Measurements from ENCODE around the gene RNF175. TPM values are rescaled to one million over a fixed set of nuclear protein-coding genes. Genes with fewer than 3 reads are reported as not detected.

RNF175 gene
- total and polyA plus RNA-seq, 2 donors = 0.14 to 0.19 TPM

DNA sequence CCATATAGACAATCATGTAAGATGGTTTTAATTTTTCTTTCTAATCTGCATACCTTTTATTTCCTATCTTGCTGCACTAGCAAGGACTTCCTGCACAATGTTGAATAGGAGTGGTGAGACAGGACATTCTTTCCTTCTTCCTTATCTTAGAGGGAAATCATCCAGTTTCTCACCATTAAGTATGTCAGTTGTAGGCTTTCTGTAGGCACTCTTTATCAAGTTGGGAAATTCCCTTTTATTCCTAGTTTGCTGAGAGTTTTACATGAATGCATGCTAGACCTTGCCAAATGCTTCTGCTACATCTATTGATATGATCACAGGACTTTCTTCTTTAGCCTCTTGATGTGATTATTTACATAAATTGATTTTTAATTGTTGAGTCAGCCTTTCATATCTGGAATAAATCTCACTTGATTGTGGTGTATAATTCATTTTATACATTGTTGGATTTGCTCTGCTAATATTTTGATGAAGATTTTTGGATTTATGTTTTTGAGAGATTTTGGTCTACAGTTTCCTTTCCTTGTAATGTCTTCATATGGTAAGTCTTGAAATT is 23.8 kb downstream of the RNF175 start:
- no peak for DNase-seq (ENCODE audit: low read depth in 6 of 9, low spot score in 9 of 9)
- no peak overlapping the region for H3K4me3 ChIP-seq (ENCODE audit: low read length in 2 of 2)

DNA sequence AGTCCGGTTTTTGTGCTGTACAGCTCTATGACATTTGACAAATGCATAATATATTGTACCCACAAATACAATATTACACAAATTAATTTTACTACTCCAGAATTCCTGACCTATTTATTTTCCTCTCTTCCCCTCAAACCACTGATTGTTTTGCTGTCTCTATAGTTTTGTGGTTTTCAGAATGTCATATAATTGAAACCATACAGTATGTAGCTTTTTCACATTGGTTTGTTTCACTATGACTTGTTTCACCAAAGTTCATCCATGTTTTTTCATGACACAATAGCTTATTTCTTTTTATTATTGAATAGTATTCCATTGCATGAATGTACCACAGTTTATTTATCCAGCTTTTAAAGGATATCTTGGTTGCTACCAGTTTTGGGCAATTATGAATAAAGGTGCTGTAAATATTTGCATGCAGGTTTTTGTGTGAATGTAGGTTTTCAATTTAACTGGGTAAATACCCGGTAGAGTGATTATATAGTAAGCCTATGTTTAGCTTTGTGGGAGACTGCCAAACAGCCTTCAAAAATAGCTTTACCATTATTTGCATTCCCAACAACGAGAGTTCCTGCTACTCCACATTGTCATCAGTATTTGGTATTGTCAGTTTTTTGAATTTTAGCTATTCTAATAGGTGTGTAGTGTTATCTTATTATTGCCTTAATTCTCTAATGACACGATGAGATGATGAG is 25.9 kb downstream of the RNF175 start:
- H3K4me1 ChIP-seq (ENCODE audit: control insufficient read depth in 2 of 2, insufficient read depth in 2 of 2, low read length in 2 of 2) = peaks cover 0 to under 1% of the 10 kb centered on the region in 2 donors
- 83% methylated on average over 4 of the region's 4 CpGs for WGBS
- no peak overlapping the region for H3K27ac ChIP-seq (ENCODE audit: low read depth in 1 of 2, low read length in 1 of 2)
- no peaks in the 10 kb centered on the region for H3K9me3 ChIP-seq (ENCODE audit: control insufficient read depth in 2 of 2, insufficient read depth in 1 of 2, low read length in 1 of 2)
- no peak for DNase-seq (ENCODE audit: low read depth in 6 of 9, low spot score in 9 of 9)
- no peak overlapping the region for H3K4me3 ChIP-seq (ENCODE audit: low read length in 2 of 2)
- no peaks in the 10 kb centered on the region for H3K36me3 ChIP-seq (ENCODE audit: control insufficient read depth in 2 of 2, insufficient read depth in 2 of 2, low read length in 1 of 2)
- H3K27me3 ChIP-seq (ENCODE audit: control insufficient read depth in 2 of 2, insufficient read depth in 1 of 2, low read length in 1 of 2) = no peaks in the 10 kb centered on the region

More for the DNA sequence above, 23.8 kb downstream of the RNF175 start:
- Histone ChIP-seq H3K4me1 (ENCODE audit: control insufficient read depth in 2 of 2, insufficient read depth in 2 of 2, low read length in 2 of 2) (no peaks in the 10 kb centered on the region), H3K27me3 (ENCODE audit: control insufficient read depth in 2 of 2, insufficient read depth in 1 of 2, low read length in 1 of 2) (no peaks in the 10 kb centered on the region), H3K9me3 (ENCODE audit: control insufficient read depth in 2 of 2, insufficient read depth in 1 of 2, low read length in 1 of 2) (no peaks in the 10 kb centered on the region), H3K27ac (ENCODE audit: low read depth in 1 of 2, low read length in 1 of 2) (no peak overlapping the region), H3K36me3 (ENCODE audit: control insufficient read depth in 2 of 2, insufficient read depth in 2 of 2, low read length in 1 of 2) (no peaks in the 10 kb centered on the region)

DNA sequence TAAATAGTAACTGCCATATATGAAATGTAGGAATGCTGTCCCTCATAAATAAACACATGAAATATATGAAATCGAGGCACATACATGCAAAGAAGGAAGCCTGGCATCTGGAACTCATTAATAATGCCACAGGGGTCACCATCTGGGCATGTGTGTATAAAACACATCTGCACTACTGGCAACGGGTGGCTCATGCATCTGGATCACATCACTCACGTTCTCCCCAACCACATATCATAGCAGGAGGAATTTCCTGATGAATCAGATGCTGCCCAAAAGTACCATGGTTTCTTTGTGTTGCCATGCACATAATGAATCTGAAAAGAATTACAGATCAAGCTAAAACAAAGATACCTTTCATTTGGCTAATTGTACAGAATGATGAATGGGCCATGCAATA is 28.6 kb downstream of the RNF175 start:
- 59% methylated on average over 3 of the region's 3 CpGs for WGBS
- Histone ChIP-seq H3K27ac (ENCODE audit: low read depth in 1 of 2, low read length in 1 of 2) (no peak overlapping the region), H3K4me1 (ENCODE audit: control insufficient read depth in 2 of 2, insufficient read depth in 2 of 2, low read length in 2 of 2) (peaks cover 0 to 7% of the 10 kb centered on the region in 2 donors), H3K36me3 (ENCODE audit: control insufficient read depth in 2 of 2, insufficient read depth in 2 of 2, low read length in 1 of 2) (no peaks in the 10 kb centered on the region), H3K4me3 (ENCODE audit: low read length in 2 of 2) (no peak overlapping the region), H3K9me3 (ENCODE audit: control insufficient read depth in 2 of 2, insufficient read depth in 1 of 2, low read length in 1 of 2) (no peaks in the 10 kb centered on the region), H3K27me3 (ENCODE audit: control insufficient read depth in 2 of 2, insufficient read depth in 1 of 2, low read length in 1 of 2) (no peaks in the 10 kb centered on the region)
- no peak for DNase-seq (ENCODE audit: low read depth in 6 of 9, low spot score in 9 of 9)

DNA sequence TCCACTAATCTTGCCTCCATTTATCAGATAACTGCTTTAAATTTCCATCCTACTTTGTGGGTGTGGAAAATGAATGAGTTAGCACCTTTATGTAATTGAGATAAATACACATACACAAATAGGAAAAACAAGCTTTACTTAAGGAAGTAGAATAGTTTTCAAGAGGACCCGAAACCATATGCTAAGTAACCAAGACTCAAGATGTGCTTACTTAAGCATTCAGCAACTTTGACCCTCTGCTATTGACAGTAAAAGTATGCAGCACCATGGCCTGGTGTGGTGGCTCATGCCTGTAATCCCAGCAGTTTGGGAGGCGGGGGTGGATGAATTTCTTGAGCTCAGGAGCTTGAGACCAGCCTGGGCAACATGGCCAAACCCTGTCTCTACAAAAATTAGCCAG is 29.9 kb downstream of the RNF175 start:
- H3K27me3 ChIP-seq (ENCODE audit: control insufficient read depth in 2 of 2, insufficient read depth in 1 of 2, low read length in 1 of 2) = no peaks in the 10 kb centered on the region
- no peaks in the 10 kb centered on the region for H3K9me3 ChIP-seq (ENCODE audit: control insufficient read depth in 2 of 2, insufficient read depth in 1 of 2, low read length in 1 of 2)
- peaks cover 0 to 9% of the 10 kb centered on the region in 2 donors for H3K4me1 ChIP-seq (ENCODE audit: control insufficient read depth in 2 of 2, insufficient read depth in 2 of 2, low read length in 2 of 2)
- H3K4me3 ChIP-seq (ENCODE audit: low read length in 2 of 2) = no peak overlapping the region
- 98% methylated on average over 2 of the region's 2 CpGs for WGBS
- no peaks in the 10 kb centered on the region for H3K36me3 ChIP-seq (ENCODE audit: control insufficient read depth in 2 of 2, insufficient read depth in 2 of 2, low read length in 1 of 2)
- H3K27ac ChIP-seq (ENCODE audit: low read depth in 1 of 2, low read length in 1 of 2) = no peak overlapping the region
- DNase-seq (ENCODE audit: low read depth in 6 of 9, low spot score in 9 of 9) = no peak

DNA sequence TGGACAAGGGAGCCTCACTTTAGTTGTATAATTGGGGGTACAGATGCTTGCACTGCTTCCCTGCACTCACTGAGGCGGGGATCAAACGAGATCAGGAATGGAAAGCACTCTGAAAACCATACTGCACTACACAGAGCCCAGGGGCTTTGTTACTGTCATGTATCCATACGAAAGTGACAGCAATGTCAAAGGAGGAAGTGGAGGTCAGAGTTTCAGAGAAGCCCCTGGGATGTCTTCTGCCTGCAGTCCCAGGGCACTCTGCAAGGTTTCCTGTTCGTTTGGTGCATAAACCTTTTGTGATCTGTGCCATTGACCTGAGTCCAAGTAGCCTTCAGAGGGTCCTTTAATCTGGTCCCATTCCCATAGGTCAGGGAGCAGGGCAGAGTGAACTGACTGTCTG is 31.2 kb downstream of the RNF175 start:
- Histone ChIP-seq H3K27ac (ENCODE audit: low read depth in 1 of 2, low read length in 1 of 2) (no peak overlapping the region), H3K4me3 (ENCODE audit: low read length in 2 of 2) (no peak overlapping the region), H3K4me1 (ENCODE audit: control insufficient read depth in 2 of 2, insufficient read depth in 2 of 2, low read length in 2 of 2) (peaks cover 0 to 9% of the 10 kb centered on the region in 2 donors), H3K9me3 (ENCODE audit: control insufficient read depth in 2 of 2, insufficient read depth in 1 of 2, low read length in 1 of 2) (no peaks in the 10 kb centered on the region), H3K27me3 (ENCODE audit: control insufficient read depth in 2 of 2, insufficient read depth in 1 of 2, low read length in 1 of 2) (no peaks in the 10 kb centered on the region), H3K36me3 (ENCODE audit: control insufficient read depth in 2 of 2, insufficient read depth in 2 of 2, low read length in 1 of 2) (no peaks in the 10 kb centered on the region)
- no peak for DNase-seq (ENCODE audit: low read depth in 6 of 9, low spot score in 9 of 9)
- 83% methylated on average over 4 of the region's 4 CpGs for WGBS

DNA sequence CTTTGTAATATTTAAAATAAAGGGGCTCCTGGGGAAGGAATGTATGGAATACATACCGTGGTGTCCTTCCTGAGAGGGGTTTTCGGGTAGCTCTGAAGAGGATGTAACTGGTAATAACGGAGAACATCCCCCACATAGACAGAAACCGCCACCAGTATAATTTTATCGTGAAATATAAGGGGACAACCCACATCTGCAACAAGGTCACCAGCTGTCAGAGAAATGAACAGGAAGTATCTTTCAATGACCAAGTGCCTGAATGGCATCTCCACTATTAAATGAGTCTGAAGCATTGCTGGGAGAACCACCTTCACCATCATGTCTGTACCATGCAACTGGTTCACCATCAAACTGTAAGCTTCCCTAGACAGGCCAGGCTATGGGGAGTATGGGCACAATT is 31.7 kb downstream of the RNF175 start:
- WGBS = 97% methylated on average over 5 of the region's 5 CpGs
- peaks cover 0 to 9% of the 10 kb centered on the region in 2 donors for H3K4me1 ChIP-seq (ENCODE audit: control insufficient read depth in 2 of 2, insufficient read depth in 2 of 2, low read length in 2 of 2)
- H3K9me3 ChIP-seq (ENCODE audit: control insufficient read depth in 2 of 2, insufficient read depth in 1 of 2, low read length in 1 of 2) = no peaks in the 10 kb centered on the region
- no peak for DNase-seq (ENCODE audit: low read depth in 6 of 9, low spot score in 9 of 9)
- H3K36me3 ChIP-seq (ENCODE audit: control insufficient read depth in 2 of 2, insufficient read depth in 2 of 2, low read length in 1 of 2) = no peaks in the 10 kb centered on the region
- H3K27me3 ChIP-seq (ENCODE audit: control insufficient read depth in 2 of 2, insufficient read depth in 1 of 2, low read length in 1 of 2) = no peaks in the 10 kb centered on the region
- H3K27ac ChIP-seq (ENCODE audit: low read depth in 1 of 2, low read length in 1 of 2) = no peak overlapping the region
- H3K4me3 ChIP-seq (ENCODE audit: low read length in 2 of 2) = no peak overlapping the region

DNA sequence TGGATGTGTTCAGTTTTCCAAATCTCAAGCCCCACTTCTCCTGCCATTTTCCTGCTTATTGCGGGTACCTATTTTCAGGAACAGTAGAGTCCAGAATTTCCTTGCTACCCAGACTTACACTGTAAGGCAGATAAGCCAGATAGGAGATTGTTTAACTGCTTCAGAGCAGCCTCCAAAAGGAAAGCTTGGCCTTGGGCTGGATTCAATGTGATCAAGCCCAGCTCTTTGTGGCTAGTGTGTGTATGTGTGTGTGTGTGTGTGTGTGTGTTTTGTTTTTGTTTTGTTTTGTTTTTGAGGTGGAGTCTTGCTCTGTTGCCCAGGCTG is 34.0 kb downstream of the RNF175 start:
- no peak overlapping the region for H3K27ac ChIP-seq (ENCODE audit: low read depth in 1 of 2, low read length in 1 of 2)
- no peak for DNase-seq (ENCODE audit: low read depth in 6 of 9, low spot score in 9 of 9)
- H3K27me3 ChIP-seq (ENCODE audit: control insufficient read depth in 2 of 2, insufficient read depth in 1 of 2, low read length in 1 of 2) = no peaks in the 10 kb centered on the region
- H3K4me1 ChIP-seq (ENCODE audit: control insufficient read depth in 2 of 2, insufficient read depth in 2 of 2, low read length in 2 of 2) = peaks cover 0 to 9% of the 10 kb centered on the region in 2 donors
- WGBS = 97% methylated on average over 1 of the region's 1 CpG
- H3K36me3 ChIP-seq (ENCODE audit: control insufficient read depth in 2 of 2, insufficient read depth in 2 of 2, low read length in 1 of 2) = no peaks in the 10 kb centered on the region
- no peak overlapping the region for H3K4me3 ChIP-seq (ENCODE audit: low read length in 2 of 2)
- no peaks in the 10 kb centered on the region for H3K9me3 ChIP-seq (ENCODE audit: control insufficient read depth in 2 of 2, insufficient read depth in 1 of 2, low read length in 1 of 2)

DNA sequence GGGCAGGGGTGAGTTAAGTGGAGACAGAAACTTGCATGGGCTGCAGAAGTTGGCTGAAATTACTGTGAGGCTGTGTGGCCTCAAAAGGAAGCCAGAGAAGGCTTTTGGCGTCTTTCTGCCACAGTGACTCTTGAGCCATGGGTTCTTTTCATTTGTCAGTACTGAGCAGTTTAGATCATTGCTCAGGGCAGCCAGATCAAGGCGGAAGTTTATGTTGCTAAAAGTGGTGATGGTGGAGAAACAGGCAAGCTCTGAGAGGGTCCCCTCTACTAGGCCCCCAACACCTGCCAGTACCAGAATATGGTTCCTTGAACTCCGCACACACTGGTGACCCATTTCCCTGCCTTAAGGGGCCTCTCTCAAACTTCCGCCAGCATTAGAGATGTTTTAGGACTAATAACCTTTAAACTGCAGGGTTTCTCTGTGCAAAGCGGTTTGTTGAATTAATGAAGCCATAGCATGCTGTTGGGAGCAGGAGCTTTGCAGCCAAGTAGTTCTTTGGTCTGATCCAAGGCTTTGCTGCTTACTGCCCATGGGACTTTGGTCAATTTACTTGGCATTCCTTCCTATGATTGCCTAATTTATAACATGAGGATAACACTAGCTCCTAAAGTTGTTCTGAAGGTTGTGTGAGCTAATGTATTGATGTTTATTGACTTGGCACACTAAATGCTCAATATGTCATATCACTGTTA is 34.5 kb downstream of the RNF175 start:
- H3K36me3 ChIP-seq (ENCODE audit: control insufficient read depth in 2 of 2, insufficient read depth in 2 of 2, low read length in 1 of 2) = no peaks in the 10 kb centered on the region
- H3K27ac ChIP-seq (ENCODE audit: low read depth in 1 of 2, low read length in 1 of 2) = no peak overlapping the region
- no peak for DNase-seq (ENCODE audit: low read depth in 6 of 9, low spot score in 9 of 9)
- H3K9me3 ChIP-seq (ENCODE audit: control insufficient read depth in 2 of 2, insufficient read depth in 1 of 2, low read length in 1 of 2) = no peaks in the 10 kb centered on the region
- peaks cover 0 to 9% of the 10 kb centered on the region in 2 donors for H3K4me1 ChIP-seq (ENCODE audit: control insufficient read depth in 2 of 2, insufficient read depth in 2 of 2, low read length in 2 of 2)
- no peaks in the 10 kb centered on the region for H3K27me3 ChIP-seq (ENCODE audit: control insufficient read depth in 2 of 2, insufficient read depth in 1 of 2, low read length in 1 of 2)
- no peak overlapping the region for H3K4me3 ChIP-seq (ENCODE audit: low read length in 2 of 2)
- WGBS = 95% methylated on average over 5 of the region's 5 CpGs

DNA sequence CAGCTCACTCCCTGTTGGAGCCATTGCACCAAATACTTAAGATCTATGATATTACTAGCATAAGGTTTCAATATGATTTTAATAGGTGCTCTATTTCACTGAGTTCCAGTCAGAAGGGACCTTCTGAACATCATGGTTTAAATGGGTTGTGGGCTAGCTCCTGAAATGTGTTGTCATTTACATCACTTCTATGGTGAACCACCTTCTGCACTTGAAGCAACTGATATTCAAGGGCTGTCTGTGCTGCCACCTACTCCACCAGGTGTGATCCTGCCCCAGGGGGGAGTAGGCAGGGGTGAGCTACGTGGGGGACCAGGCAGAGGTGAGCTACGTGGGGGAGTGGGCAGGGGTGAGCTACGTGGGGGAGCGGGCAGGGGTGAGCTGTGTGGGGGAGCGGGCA is 35.2 kb downstream of the RNF175 start:
- H3K27me3 ChIP-seq (ENCODE audit: control insufficient read depth in 2 of 2, insufficient read depth in 1 of 2, low read length in 1 of 2) = no peaks in the 10 kb centered on the region
- H3K4me3 ChIP-seq (ENCODE audit: low read length in 2 of 2) = no peak overlapping the region
- no peaks in the 10 kb centered on the region for H3K9me3 ChIP-seq (ENCODE audit: control insufficient read depth in 2 of 2, insufficient read depth in 1 of 2, low read length in 1 of 2)
- no peak for DNase-seq (ENCODE audit: low read depth in 6 of 9, low spot score in 9 of 9)
- H3K36me3 ChIP-seq (ENCODE audit: control insufficient read depth in 2 of 2, insufficient read depth in 2 of 2, low read length in 1 of 2) = no peaks in the 10 kb centered on the region
- WGBS = 89% methylated on average over 5 of the region's 5 CpGs
- peaks cover 0 to 9% of the 10 kb centered on the region in 2 donors for H3K4me1 ChIP-seq (ENCODE audit: control insufficient read depth in 2 of 2, insufficient read depth in 2 of 2, low read length in 2 of 2)
- no peak overlapping the region for H3K27ac ChIP-seq (ENCODE audit: low read depth in 1 of 2, low read length in 1 of 2)
